Measurements from ENCODE around the gene SLC41A2. TPM values are rescaled to one million over a fixed set of nuclear protein-coding genes. Genes with fewer than 3 reads are reported as not detected.

The SLC41A2 gene
- total and polyA plus RNA-seq, 10 of the 15 experiments (the other 5 are each of a cell fraction or from before 2014, with no cell fraction given) = 3.5 to 19.0 (median 11.3) TPM

DNA sequence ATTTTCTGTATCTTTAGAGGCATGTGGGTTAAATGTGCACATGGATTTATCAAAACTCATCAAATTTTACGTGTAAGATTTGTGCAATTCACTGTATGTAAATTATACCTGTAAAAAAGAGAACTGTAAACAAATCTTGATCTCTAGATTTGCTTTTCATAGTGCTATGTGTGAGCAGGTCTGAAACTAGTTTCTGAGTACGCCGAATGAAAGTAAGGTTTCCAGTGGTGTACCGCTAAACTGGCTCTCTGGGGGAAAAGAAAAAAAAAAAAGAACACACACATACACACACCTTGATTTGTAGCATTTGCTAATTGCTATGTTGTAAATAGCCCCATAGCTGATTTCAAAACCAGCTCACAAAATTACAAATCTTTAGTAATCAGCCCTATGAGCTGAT, 8.6 kb upstream of the SLC41A2 start:
- BruUV-seq (replicated peaks) = no TSS peak
- Histone ChIP-seq H4K20me1 (ENCODE audit: control insufficient read depth, insufficient read depth) (no peaks in the 10 kb centered on the region), H3K36me3 (ENCODE audit: control insufficient read depth in 2 of 2, insufficient read depth in 2 of 2, low read length in 1 of 2) (no peaks in the 10 kb centered on the region), H3K4me2 (ENCODE audit: control insufficient read depth, insufficient read depth) (peak overlapping the region; percentile 84), H3K9ac (ENCODE audit: control insufficient read depth, insufficient read depth, low read length) (no peak overlapping the region), H3K27ac (ENCODE audit: control insufficient read depth, insufficient read depth) (0 out of 2 replicates have a peak overlapping the region, but pooled peaks have one; percentile 1), H3K79me2 (ENCODE audit: control insufficient read depth, insufficient read depth, low read length) (no peaks in the 10 kb centered on the region), H3K9me3 (replicated peaks; ENCODE audit: control insufficient read depth, insufficient read depth, low read length) (peaks cover 6% of the 10 kb centered on the region; the same call in 2 of the 3 replicates), H2AFZ (ENCODE audit: control insufficient read depth, low read depth, low read length) (no peak overlapping the region), H3K27me3 (replicated peaks in 1 of 2; ENCODE audit: control insufficient read depth in 2 of 2, insufficient read depth in 2 of 2, low read length in 1 of 2) (no peaks in the 10 kb centered on the region), H3K4me3 (no peak overlapping the region), H3K4me1 (ENCODE audit: control insufficient read depth, insufficient read depth, low read length) (peaks cover 24% of the 10 kb centered on the region)
- 0% methylated on average over 4 of the region's 4 CpGs for WGBS (ENCODE audit: insufficient coverage, insufficient replicate concordance, low lambda C conversion rate, missing lambda C conversion rate)
- DNase-seq (ENCODE audit: low read depth, low spot score) (peak; percentile 68), FAIRE-seq (peak; percentile 92), ATAC-seq (peak; percentile 95)
- POLR2A ChIA-PET = no interaction called here
- CTCF ChIA-PET = interaction anchor here (0.6 to 1.7 kb wide), 3 partner anchors 65 to 585 kb away, joined by 3 to 5 read pairs (median 4); no protein-coding TSS in a partner anchor
- intact Hi-C loops (cut with micrococcal nuclease; ENCODE audit: unreplicated experiment) = no loop called here
- in situ Hi-C loops (cut with MboI) = no loop called here
- RAD21 ChIA-PET (ENCODE audit: unreplicated experiment) = interaction anchor here (0.7 kb wide), 1 partner anchor 585 kb away, joined by 3 read pairs; no protein-coding TSS in a partner anchor
- SMC1A ChIA-PET (ENCODE audit: uncharacterized antibody, unreplicated experiment) = interaction anchor here (0.7 to 2.9 kb wide), 6 partner anchors 8 to 344 kb away, joined by 3 to 13 read pairs (median 4); partner anchors contain the start of gene SLC41A2
- TF ChIP-seq IKZF2 (IDR thresholded peaks at IDR 0.05) = peak; percentile 22 to 39; a peak in 2 of 4 replicates
- peak; percentile 92 for TF ChIP-seq MEF2B (IDR thresholded peaks at IDR 0.05; ENCODE audit: partially characterized antibody, poor library complexity, severe bottlenecking)
- no peak for TF ChIP-seq SREBF1 (IDR thresholded peaks at IDR 0.05; ENCODE audit: low read length)
- TF ChIP-seq MTA3 (IDR thresholded peaks at IDR 0.05; ENCODE audit: borderline replicate concordance, low read length) = peak; percentile 76; the same call in 1 of the 2 replicates
- TF ChIP-seq TBL1XR1 (IDR thresholded peaks at IDR 0.05; ENCODE audit: low read depth, low read length) = no peak; the same call in 1 of the 2 replicates
- TF ChIP-seq SKIL (IDR thresholded peaks at IDR 0.05; ENCODE audit: low read depth, poor library complexity, severe bottlenecking) = peak; percentile 39
- TF ChIP-seq, protein P1, sequence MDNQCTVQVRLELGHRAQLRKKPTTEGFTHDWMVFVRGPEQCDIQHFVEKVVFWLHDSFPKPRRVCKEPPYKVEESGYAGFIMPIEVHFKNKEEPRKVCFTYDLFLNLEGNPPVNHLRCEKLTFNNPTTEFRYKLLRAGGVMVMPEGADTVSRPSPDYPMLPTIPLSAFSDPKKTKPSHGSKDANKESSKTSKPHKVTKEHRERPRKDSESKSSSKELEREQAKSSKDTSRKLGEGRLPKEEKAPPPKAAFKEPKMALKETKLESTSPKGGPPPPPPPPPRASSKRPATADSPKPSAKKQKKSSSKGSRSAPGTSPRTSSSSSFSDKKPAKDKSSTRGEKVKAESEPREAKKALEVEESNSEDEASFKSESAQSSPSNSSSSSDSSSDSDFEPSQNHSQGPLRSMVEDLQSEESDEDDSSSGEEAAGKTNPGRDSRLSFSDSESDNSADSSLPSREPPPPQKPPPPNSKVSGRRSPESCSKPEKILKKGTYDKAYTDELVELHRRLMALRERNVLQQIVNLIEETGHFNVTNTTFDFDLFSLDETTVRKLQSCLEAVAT (IDR thresholded peaks at IDR 0.05) = 0 out of 2 replicates have a peak, but pooled peaks have one; percentile 32
- TF ChIP-seq, protein P2, sequence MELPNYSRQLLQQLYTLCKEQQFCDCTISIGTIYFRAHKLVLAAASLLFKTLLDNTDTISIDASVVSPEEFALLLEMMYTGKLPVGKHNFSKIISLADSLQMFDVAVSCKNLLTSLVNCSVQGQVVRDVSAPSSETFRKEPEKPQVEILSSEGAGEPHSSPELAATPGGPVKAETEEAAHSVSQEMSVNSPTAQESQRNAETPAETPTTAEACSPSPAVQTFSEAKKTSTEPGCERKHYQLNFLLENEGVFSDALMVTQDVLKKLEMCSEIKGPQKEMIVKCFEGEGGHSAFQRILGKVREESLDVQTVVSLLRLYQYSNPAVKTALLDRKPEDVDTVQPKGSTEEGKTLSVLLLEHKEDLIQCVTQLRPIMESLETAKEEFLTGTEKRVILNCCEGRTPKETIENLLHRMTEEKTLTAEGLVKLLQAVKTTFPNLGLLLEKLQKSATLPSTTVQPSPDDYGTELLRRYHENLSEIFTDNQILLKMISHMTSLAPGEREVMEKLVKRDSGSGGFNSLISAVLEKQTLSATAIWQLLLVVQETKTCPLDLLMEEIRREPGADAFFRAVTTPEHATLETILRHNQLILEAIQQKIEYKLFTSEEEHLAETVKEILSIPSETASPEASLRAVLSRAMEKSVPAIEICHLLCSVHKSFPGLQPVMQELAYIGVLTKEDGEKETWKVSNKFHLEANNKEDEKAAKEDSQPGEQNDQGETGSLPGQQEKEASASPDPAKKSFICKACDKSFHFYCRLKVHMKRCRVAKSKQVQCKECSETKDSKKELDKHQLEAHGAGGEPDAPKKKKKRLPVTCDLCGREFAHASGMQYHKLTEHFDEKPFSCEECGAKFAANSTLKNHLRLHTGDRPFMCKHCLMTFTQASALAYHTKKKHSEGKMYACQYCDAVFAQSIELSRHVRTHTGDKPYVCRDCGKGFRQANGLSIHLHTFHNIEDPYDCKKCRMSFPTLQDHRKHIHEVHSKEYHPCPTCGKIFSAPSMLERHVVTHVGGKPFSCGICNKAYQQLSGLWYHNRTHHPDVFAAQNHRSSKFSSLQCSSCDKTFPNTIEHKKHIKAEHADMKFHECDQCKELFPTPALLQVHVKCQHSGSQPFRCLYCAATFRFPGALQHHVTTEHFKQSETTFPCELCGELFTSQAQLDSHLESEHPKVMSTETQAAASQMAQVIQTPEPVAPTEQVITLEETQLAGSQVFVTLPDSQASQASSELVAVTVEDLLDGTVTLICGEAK (IDR thresholded peaks at IDR 0.05; ENCODE audit: borderline replicate concordance) = no peak
- TF ChIP-seq FOXK2 (IDR thresholded peaks at IDR 0.05) = no peak
- TF ChIP-seq, protein P3, sequence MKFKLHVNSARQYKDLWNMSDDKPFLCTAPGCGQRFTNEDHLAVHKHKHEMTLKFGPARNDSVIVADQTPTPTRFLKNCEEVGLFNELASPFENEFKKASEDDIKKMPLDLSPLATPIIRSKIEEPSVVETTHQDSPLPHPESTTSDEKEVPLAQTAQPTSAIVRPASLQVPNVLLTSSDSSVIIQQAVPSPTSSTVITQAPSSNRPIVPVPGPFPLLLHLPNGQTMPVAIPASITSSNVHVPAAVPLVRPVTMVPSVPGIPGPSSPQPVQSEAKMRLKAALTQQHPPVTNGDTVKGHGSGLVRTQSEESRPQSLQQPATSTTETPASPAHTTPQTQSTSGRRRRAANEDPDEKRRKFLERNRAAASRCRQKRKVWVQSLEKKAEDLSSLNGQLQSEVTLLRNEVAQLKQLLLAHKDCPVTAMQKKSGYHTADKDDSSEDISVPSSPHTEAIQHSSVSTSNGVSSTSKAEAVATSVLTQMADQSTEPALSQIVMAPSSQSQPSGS (IDR thresholded peaks at IDR 0.05; ENCODE audit: low read length) = peak; percentile 64; the same call in 1 of the 2 replicates

Measured in GM12878 (cell line).